Measurements from ENCODE around the gene TMEM240.
A peak's percentile ranks its signal among the peaks of the same experiment; 100 is the strongest.

TMEM240 gene

GRCh38 chr1:1547011-1547410, 6.6 kb upstream of the TMEM240 start:
- H3K9me3 ChIP-seq (ENCODE audit: control insufficient read depth, insufficient read depth, low read depth, low read length), result no peaks in the 10 kb centered on the region
- no peak overlapping the region for H3K9ac ChIP-seq (ENCODE audit: low read length)
- no peaks in the 10 kb centered on the region for H3K27me3 ChIP-seq (ENCODE audit: control insufficient read depth, insufficient read depth, low read length)
- peaks cover 39% of the 10 kb centered on the region for H3K36me3 ChIP-seq (ENCODE audit: control insufficient read depth, insufficient read depth, low read length)
- H3K4me1 ChIP-seq (ENCODE audit: control insufficient read depth, insufficient read depth, low read length), result no peaks in the 10 kb centered on the region
- no peak overlapping the region for H3K4me3 ChIP-seq (ENCODE audit: low read depth, low read length)
- no peak overlapping the region for H3K27ac ChIP-seq (ENCODE audit: low read depth, low read length)

- Histone ChIP-seq H3K27me3 (ENCODE audit: control insufficient read depth, insufficient read depth, low read length) (no peaks in the 10 kb centered on the region), H3K4me1 (ENCODE audit: control insufficient read depth, insufficient read depth, low read length) (no peaks in the 10 kb centered on the region), H3K27ac (ENCODE audit: low read depth, low read length) (no peak overlapping the region), H3K9ac (ENCODE audit: low read length) (no peak overlapping the region), H3K36me3 (ENCODE audit: control insufficient read depth, insufficient read depth, low read length) (peaks cover 48% of the 10 kb centered on the region), H3K4me3 (ENCODE audit: low read depth, low read length) (no peak overlapping the region), H3K9me3 (ENCODE audit: control insufficient read depth, insufficient read depth, low read depth, low read length) (no peaks in the 10 kb centered on the region)
Observed at GRCh38 chr1:1545946-1546737, 5.7 kb upstream of the TMEM240 start.

- Histone ChIP-seq H3K4me3 (ENCODE audit: low read depth, low read length) (no peak overlapping the region), H3K36me3 (ENCODE audit: control insufficient read depth, insufficient read depth, low read length) (peaks cover 49% of the 10 kb centered on the region), H3K27ac (ENCODE audit: low read depth, low read length) (no peak overlapping the region)
Observed at GRCh38 chr1:1544544-1544943, 4.1 kb upstream of the TMEM240 start.

GRCh38 chr1:1543706-1544099, 3.3 kb upstream of the TMEM240 start:
- Histone ChIP-seq H3K36me3 (ENCODE audit: control insufficient read depth, insufficient read depth, low read length) (peaks cover 49% of the 10 kb centered on the region), H3K27ac (ENCODE audit: low read depth, low read length) (no peak overlapping the region), H3K27me3 (ENCODE audit: control insufficient read depth, insufficient read depth, low read length) (no peaks in the 10 kb centered on the region), H3K9me3 (ENCODE audit: control insufficient read depth, insufficient read depth, low read depth, low read length) (no peaks in the 10 kb centered on the region), H3K9ac (ENCODE audit: low read length) (no peak overlapping the region), H3K4me1 (ENCODE audit: control insufficient read depth, insufficient read depth, low read length) (peaks cover 4% of the 10 kb centered on the region; the same call in 1 of the 2 replicates), H3K4me3 (ENCODE audit: low read depth, low read length) (no peak overlapping the region)

More at GRCh38 chr1:1544544-1544943, 4.1 kb upstream of the TMEM240 start:
- Histone ChIP-seq H3K9ac (ENCODE audit: low read length) (no peak overlapping the region), H3K9me3 (ENCODE audit: control insufficient read depth, insufficient read depth, low read depth, low read length) (no peaks in the 10 kb centered on the region), H3K4me1 (ENCODE audit: control insufficient read depth, insufficient read depth, low read length) (peaks cover 4% of the 10 kb centered on the region; the same call in 1 of the 2 replicates), H3K27me3 (ENCODE audit: control insufficient read depth, insufficient read depth, low read length) (no peaks in the 10 kb centered on the region)

DNA sequence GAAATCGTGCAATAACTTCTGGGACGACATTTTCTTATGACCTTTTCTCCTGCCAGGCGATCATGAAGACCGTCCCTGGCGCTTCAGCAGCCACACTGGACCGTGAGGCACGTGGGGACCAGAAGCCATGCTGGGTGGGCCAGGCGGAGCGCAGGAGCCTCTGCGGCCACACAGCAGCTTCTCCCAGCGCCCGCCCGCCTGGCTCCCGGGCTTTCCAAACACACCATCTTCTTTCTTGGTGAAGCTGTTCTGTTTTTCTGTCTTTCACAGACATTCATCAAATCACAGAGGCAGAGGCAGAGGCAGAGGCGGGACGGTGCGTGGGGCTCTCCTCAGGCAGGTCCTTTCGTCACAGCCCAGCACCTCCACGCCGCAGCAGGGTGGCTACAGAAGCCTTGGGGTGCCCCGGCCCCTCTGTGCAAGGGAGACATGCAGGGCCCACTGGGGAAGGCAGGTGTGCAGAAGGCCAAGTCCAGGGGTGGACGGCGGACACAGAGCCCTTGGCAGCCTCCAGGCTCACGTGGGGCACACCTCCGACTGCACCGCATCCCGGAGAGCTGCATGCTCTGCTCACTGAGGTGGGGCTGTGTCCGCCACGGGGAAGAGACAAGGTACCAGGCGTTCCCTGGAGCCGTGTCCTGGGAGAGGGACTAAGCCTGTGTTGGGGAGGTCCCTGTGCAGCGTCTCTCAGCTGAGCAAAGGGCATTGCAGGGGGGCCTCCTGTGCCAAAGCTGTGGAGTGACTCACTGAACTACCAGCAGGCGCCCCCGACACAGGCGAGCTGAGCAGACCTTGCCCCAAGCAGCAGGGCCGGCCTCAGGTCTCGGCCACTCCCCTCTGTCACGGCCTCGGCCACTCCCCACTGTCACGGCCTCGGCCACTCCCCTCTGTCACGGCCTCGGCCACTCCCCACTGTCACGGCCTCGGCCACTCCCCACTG, 2.6 kb upstream of the TMEM240 start:
- H3K9ac ChIP-seq (ENCODE audit: low read length), result no peak overlapping the region
- H3K4me1 ChIP-seq (ENCODE audit: control insufficient read depth, insufficient read depth, low read length), result peaks cover 4% of the 10 kb centered on the region; the same call in 1 of the 2 replicates
- H3K4me3 ChIP-seq (ENCODE audit: low read depth, low read length), result no peak overlapping the region
- no peaks in the 10 kb centered on the region for H3K27me3 ChIP-seq (ENCODE audit: control insufficient read depth, insufficient read depth, low read length)
- no peak overlapping the region for H3K27ac ChIP-seq (ENCODE audit: low read depth, low read length)
- no peaks in the 10 kb centered on the region for H3K9me3 ChIP-seq (ENCODE audit: control insufficient read depth, insufficient read depth, low read depth, low read length)
- peaks cover 50% of the 10 kb centered on the region for H3K36me3 ChIP-seq (ENCODE audit: control insufficient read depth, insufficient read depth, low read length)

DNA sequence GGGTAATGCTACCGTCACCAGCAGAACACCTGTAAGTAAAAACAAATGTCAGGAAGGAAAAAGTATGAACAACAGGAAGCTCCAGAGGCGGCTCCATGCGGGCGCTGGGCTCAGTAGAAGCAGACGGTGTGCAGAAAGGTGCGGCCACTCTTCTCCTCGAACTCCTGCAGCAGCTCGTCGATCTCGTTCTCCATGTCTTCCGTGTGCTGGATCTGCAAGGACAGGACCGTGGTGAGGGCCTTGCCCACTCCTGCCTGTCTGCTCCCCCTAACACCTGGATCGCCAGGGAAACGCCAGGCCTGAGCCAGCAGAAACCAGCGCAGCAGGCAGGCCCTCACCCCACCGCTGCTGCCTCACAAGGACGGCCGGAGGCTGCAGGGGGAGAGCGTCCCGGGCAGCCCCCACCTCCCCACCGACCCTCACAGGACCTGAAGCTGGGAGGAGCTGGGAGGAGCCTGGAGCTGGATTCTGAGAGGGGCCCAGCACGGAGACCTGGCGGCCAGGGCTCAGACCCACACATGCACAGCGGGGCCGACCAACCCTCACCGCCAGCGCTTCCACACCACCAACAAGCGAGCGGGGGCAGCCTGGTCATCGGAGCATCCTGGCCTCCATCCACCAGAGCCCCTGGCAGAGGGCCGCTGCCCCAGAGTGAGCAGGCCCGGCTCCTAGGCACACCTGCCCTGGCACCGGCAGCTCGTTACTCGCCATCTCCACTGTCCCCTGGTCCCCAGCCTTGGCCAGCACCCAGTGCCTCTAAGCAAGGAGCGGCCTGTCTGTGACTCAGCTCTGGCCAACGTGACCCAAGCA, 1.7 kb upstream of the TMEM240 start:
- no peaks in the 10 kb centered on the region for H3K9me3 ChIP-seq (ENCODE audit: control insufficient read depth, insufficient read depth, low read depth, low read length)
- H3K36me3 ChIP-seq (ENCODE audit: control insufficient read depth, insufficient read depth, low read length), result peaks cover 55% of the 10 kb centered on the region
- H3K27me3 ChIP-seq (ENCODE audit: control insufficient read depth, insufficient read depth, low read length), result no peaks in the 10 kb centered on the region
- no peak overlapping the region for H3K9ac ChIP-seq (ENCODE audit: low read length)
- no peak overlapping the region for H3K4me3 ChIP-seq (ENCODE audit: low read depth, low read length)
- peaks cover 4% of the 10 kb centered on the region; the same call in 1 of the 2 replicates for H3K4me1 ChIP-seq (ENCODE audit: control insufficient read depth, insufficient read depth, low read length)
- no peak overlapping the region for H3K27ac ChIP-seq (ENCODE audit: low read depth, low read length)

GRCh38 chr1:1540818-1541628, 599 bp upstream of the TMEM240 start:
- peaks cover 48% of the 10 kb centered on the region for H3K36me3 ChIP-seq (ENCODE audit: control insufficient read depth, insufficient read depth, low read length)
- H3K27ac ChIP-seq (ENCODE audit: low read depth, low read length), result peak overlapping the region; percentile 29; the same call in 1 of the 2 replicates
- peak overlapping the region; percentile 63 for H3K9ac ChIP-seq (ENCODE audit: low read length)
- H3K4me3 ChIP-seq (ENCODE audit: low read depth, low read length), result peak overlapping the region; percentile 80
- H3K9me3 ChIP-seq (ENCODE audit: control insufficient read depth, insufficient read depth, low read depth, low read length), result no peaks in the 10 kb centered on the region
- H3K4me1 ChIP-seq (ENCODE audit: control insufficient read depth, insufficient read depth, low read length), result peaks cover 4% of the 10 kb centered on the region; the same call in 1 of the 2 replicates
- H3K27me3 ChIP-seq (ENCODE audit: control insufficient read depth, insufficient read depth, low read length), result no peaks in the 10 kb centered on the region

- H3K27ac ChIP-seq (ENCODE audit: low read depth, low read length), result no peak overlapping the region
- H3K4me3 ChIP-seq (ENCODE audit: low read depth, low read length), result peak overlapping the region; percentile 80
- peaks cover 39% of the 10 kb centered on the region for H3K36me3 ChIP-seq (ENCODE audit: control insufficient read depth, insufficient read depth, low read length)
- peaks cover 4% of the 10 kb centered on the region; the same call in 1 of the 2 replicates for H3K4me1 ChIP-seq (ENCODE audit: control insufficient read depth, insufficient read depth, low read length)
- no peaks in the 10 kb centered on the region for H3K9me3 ChIP-seq (ENCODE audit: control insufficient read depth, insufficient read depth, low read depth, low read length)
- peak overlapping the region; percentile 64 for H3K9ac ChIP-seq (ENCODE audit: low read length)
- no peaks in the 10 kb centered on the region for H3K27me3 ChIP-seq (ENCODE audit: control insufficient read depth, insufficient read depth, low read length)
Observed at GRCh38 chr1:1539310-1540089, 924 bp downstream of the TMEM240 start.

DNA sequence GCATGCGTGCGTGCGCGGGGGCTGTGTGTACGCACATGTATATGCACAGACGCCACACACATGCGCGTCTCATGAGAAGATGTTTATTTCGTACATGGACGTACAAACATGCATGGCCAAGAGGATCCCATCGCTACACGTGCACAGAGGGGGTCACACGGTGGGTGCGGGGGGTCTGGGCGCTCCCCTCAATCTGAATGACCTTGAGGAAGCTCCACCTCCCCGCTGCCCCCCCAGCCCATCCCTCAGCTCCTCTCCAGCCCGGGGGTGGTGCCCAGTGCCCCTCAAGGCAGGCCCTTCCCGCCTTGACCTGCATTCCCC, 1.5 kb downstream of the TMEM240 start:
- H3K4me3 ChIP-seq (ENCODE audit: low read depth, low read length), result peak overlapping the region; percentile 80
- no peak overlapping the region for H3K9ac ChIP-seq (ENCODE audit: low read length)
- peaks cover 4% of the 10 kb centered on the region; the same call in 1 of the 2 replicates for H3K4me1 ChIP-seq (ENCODE audit: control insufficient read depth, insufficient read depth, low read length)

More for the DNA sequence above, 1.5 kb downstream of the TMEM240 start:
- no peaks in the 10 kb centered on the region for H3K27me3 ChIP-seq (ENCODE audit: control insufficient read depth, insufficient read depth, low read length)
- H3K9me3 ChIP-seq (ENCODE audit: control insufficient read depth, insufficient read depth, low read depth, low read length), result no peaks in the 10 kb centered on the region
- H3K27ac ChIP-seq (ENCODE audit: low read depth, low read length), result no peak overlapping the region
- peaks cover 37% of the 10 kb centered on the region for H3K36me3 ChIP-seq (ENCODE audit: control insufficient read depth, insufficient read depth, low read length)

Measured in HUES6 (cell line).